Suppressor macrophage (primary cell): ENCODE measurements around the gene NUP50.

Experiments used
- DNase-seq, 4 experiments: peaks; one replicate each; pipeline ENCODE4 v3.0.0-alpha.2; 2020 to 2022

Gene NUP50

GRCh38 chr22:45194686-45195085 is 31.0 kb downstream of the NUP50 start:
- DNase-seq, result no peak

GRCh38 chr22:45195616-45196015 is 31.9 kb downstream of the NUP50 start:
- no peak for DNase-seq

GRCh38 chr22:45196308-45196707 is 32.6 kb downstream of the NUP50 start:
- no peak for DNase-seq

GRCh38 chr22:45196926-45197605 is 33.3 kb downstream of the NUP50 start:
- no peak for DNase-seq

- DNase-seq, result no peak
These were observed 34.1 kb downstream of the NUP50 start for GRCh38 chr22:45197606-45198462.

- DNase-seq, result no peak
These were observed 34.7 kb downstream of the NUP50 start for GRCh38 chr22:45198463-45198795.

GRCh38 chr22:45199723-45200122 is 36.0 kb downstream of the NUP50 start:
- no peak for DNase-seq

GRCh38 chr22:45200230-45200629 is 36.5 kb downstream of the NUP50 start:
- no peak for DNase-seq

- DNase-seq, result no peak
These were observed 37.3 kb downstream of the NUP50 start for GRCh38 chr22:45200860-45201511.

GRCh38 chr22:45201678-45202332 is 38.1 kb downstream of the NUP50 start:
- DNase-seq, result no peak

- peak; percentile 70 to 91 (median 86) for DNase-seq
These were observed 38.8 kb downstream of the NUP50 start for GRCh38 chr22:45202333-45203149.

- peak in 3 of 4 experiments; percentile 42 to 64 (median 63) for DNase-seq
These were observed 39.6 kb downstream of the NUP50 start for GRCh38 chr22:45203150-45203951.

- no peak for DNase-seq
These were observed 40.5 kb downstream of the NUP50 start for GRCh38 chr22:45204241-45204640.

GRCh38 chr22:45204819-45205218 is 41.1 kb downstream of the NUP50 start:
- DNase-seq, result peak in 3 of 4 experiments; percentile 41 to 61 (median 59)

GRCh38 chr22:45205276-45205925 is 41.7 kb downstream of the NUP50 start:
- no peak for DNase-seq

GRCh38 chr22:45206233-45206632 is 42.5 kb downstream of the NUP50 start:
- no peak for DNase-seq

- no peak for DNase-seq
These were observed 43.8 kb downstream of the NUP50 start for GRCh38 chr22:45207533-45207932.

GRCh38 chr22:45207981-45208664 is 44.4 kb downstream of the NUP50 start:
- no peak for DNase-seq

- DNase-seq, result no peak
These were observed 44.9 kb downstream of the NUP50 start for GRCh38 chr22:45208696-45208992.
